Endothelial cell of umbilical vein (primary cell): ENCODE results near the gene GAB1.

ENCODE experiments used
- EZH2 ChIP-seq: IDR thresholded peaks from 2 replicates; pipeline ENCODE4 v1.6.1; 2012; ENCODE audit warnings: borderline replicate concordance, low read depth, mild to moderate bottlenecking, moderate library complexity, low read length, inconsistent platforms; ENCODE audit not compliant: severe bottlenecking
- GATA2 ChIP-seq: IDR thresholded peaks from 2 replicates; pipeline ENCODE4 v1.7.0; 2011; ENCODE audit warnings: low read depth, mild to moderate bottlenecking, moderate library complexity, mixed read lengths, low read length; ENCODE audit not compliant: insufficient read length, insufficient read depth
- JUN ChIP-seq: IDR thresholded peaks from 2 replicates; pipeline ENCODE4 v1.6.1; 2011; ENCODE audit warnings: borderline replicate concordance, low read depth; ENCODE audit not compliant: insufficient read length, insufficient read depth
- POLR2A ChIP-seq: IDR thresholded peaks from 2 replicates; pipeline ENCODE4 v1.6.1; 2012; ENCODE audit warnings: low read depth, mild to moderate bottlenecking, control low read depth, low read length
- POLR2AphosphoS5 ChIP-seq: IDR thresholded peaks from 2 replicates; pipeline ENCODE4 v1.6.1; 2012; ENCODE audit warnings: low read depth, mild to moderate bottlenecking, control low read depth, low read length, moderate library complexity; ENCODE audit not compliant: insufficient read depth
- TF ChIP-seq, protein P1 (sequence below), 2 donors: IDR thresholded peaks; 1 replicate in 1 of 2; 2 replicates in 1 of 2; pipeline ENCODE4 v1.5.1; 2011; ENCODE audit warnings: low read length in 2 of 2, mild to moderate bottlenecking in 2 of 2, moderate library complexity in 2 of 2, control low read depth in 1 of 2, inconsistent platforms in 1 of 2, low read depth in 1 of 2; ENCODE audit not compliant: insufficient read depth in 1 of 2; ENCODE audit errors: extremely low read depth in 1 of 2

DNA sequence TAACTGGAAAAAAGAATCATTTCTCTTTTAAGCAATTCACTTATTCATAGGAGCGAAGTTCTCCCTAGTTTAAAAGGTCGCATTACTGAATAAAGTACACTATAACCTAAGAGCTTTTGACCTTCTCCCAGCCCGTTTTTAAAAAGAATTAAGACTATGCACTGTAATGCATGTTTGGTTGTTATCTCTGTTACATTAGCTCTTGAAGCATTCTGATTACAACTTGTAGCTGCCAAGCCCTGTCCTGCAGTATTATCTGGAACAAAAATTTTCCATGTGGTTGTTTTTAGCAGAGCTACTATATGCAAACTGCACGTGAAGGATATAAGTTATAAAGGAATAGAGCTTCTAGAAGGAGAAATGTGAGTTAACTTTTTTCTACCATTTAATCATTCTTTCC lies 8.1 kb downstream of the GAB1 start:
- TF ChIP-seq POLR2A: no peak
- TF ChIP-seq POLR2AphosphoS5: no peak
- TF ChIP-seq, protein P1, sequence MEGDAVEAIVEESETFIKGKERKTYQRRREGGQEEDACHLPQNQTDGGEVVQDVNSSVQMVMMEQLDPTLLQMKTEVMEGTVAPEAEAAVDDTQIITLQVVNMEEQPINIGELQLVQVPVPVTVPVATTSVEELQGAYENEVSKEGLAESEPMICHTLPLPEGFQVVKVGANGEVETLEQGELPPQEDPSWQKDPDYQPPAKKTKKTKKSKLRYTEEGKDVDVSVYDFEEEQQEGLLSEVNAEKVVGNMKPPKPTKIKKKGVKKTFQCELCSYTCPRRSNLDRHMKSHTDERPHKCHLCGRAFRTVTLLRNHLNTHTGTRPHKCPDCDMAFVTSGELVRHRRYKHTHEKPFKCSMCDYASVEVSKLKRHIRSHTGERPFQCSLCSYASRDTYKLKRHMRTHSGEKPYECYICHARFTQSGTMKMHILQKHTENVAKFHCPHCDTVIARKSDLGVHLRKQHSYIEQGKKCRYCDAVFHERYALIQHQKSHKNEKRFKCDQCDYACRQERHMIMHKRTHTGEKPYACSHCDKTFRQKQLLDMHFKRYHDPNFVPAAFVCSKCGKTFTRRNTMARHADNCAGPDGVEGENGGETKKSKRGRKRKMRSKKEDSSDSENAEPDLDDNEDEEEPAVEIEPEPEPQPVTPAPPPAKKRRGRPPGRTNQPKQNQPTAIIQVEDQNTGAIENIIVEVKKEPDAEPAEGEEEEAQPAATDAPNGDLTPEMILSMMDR (IDR thresholded peaks at IDR 0.05; ENCODE audit: extremely low read depth in 1 of 2, insufficient read depth in 1 of 2, low read depth in 1 of 2, low read length in 2 of 2): no peak
- no peak for TF ChIP-seq EZH2
- TF ChIP-seq GATA2: no peak
- no peak for TF ChIP-seq JUN
